ENCODE results near the gene OR4C6.

Gene OR4C6

GRCh38 chr11:55661901-55662300 lies at the start of gene OR4C6:
Gene OR4C6, plus strand, starts transcription at chr11:55662201. Its CDS starts 2,966 bp downstream, at chr11:55665167.
- in situ Hi-C loops (cut with MboI; ENCODE audit: low pct_unique_long_range_greater_than_20kb, low sequenced_read_pairs) = no loop called here
- DNase-seq = no peak

- in situ Hi-C loops (cut with MboI; ENCODE audit: low pct_unique_long_range_greater_than_20kb, low sequenced_read_pairs) = no loop called here
- DNase-seq = no peak
Measured at GRCh38 chr11:55624531-55624930, 37.5 kb upstream of the OR4C6 start.

GRCh38 chr11:55634813-55635212 lies 27.2 kb upstream of the OR4C6 start, which contains the start of gene OR4P4:
Gene OR4P4, plus strand, starts transcription at chr11:55635113.
- in situ Hi-C loops (cut with MboI; ENCODE audit: low pct_unique_long_range_greater_than_20kb, low sequenced_read_pairs) = no loop called here
- DNase-seq = no peak

GRCh38 chr11:55648027-55648426 lies 14.0 kb upstream of the OR4C6 start, which contains the start of gene OR4S2:
Gene OR4S2, plus strand, starts transcription at chr11:55648327. Its CDS starts 2,577 bp downstream, at chr11:55650904.
- DNase-seq = no peak
- in situ Hi-C loops (cut with MboI; ENCODE audit: low pct_unique_long_range_greater_than_20kb, low sequenced_read_pairs) = no loop called here

- DNase-seq = no peak
- in situ Hi-C loops (cut with MboI; ENCODE audit: low pct_unique_long_range_greater_than_20kb, low sequenced_read_pairs) = no loop called here
Measured at GRCh38 chr11:55652560-55652959, 9.4 kb upstream of the OR4C6 start.

GRCh38 chr11:55655096-55655495 lies 6.9 kb upstream of the OR4C6 start:
- in situ Hi-C loops (cut with MboI; ENCODE audit: low pct_unique_long_range_greater_than_20kb, low sequenced_read_pairs) = no loop called here
- DNase-seq = no peak

GRCh38 chr11:55658031-55658573 lies 3.9 kb upstream of the OR4C6 start:
- in situ Hi-C loops (cut with MboI; ENCODE audit: low pct_unique_long_range_greater_than_20kb, low sequenced_read_pairs) = no loop called here
- no peak for DNase-seq

GRCh38 chr11:55658608-55659007 lies 3.4 kb upstream of the OR4C6 start:
- in situ Hi-C loops (cut with MboI; ENCODE audit: low pct_unique_long_range_greater_than_20kb, low sequenced_read_pairs) = no loop called here
- no peak for DNase-seq

- DNase-seq = no peak
- in situ Hi-C loops (cut with MboI; ENCODE audit: low pct_unique_long_range_greater_than_20kb, low sequenced_read_pairs) = no loop called here
Measured at GRCh38 chr11:55669376-55669775, 7.4 kb downstream of the OR4C6 start.

GRCh38 chr11:55673860-55674259 lies 11.9 kb downstream of the OR4C6 start:
- in situ Hi-C loops (cut with MboI; ENCODE audit: low pct_unique_long_range_greater_than_20kb, low sequenced_read_pairs) = no loop called here

GRCh38 chr11:55697817-55698216 lies 35.8 kb downstream of the OR4C6 start:
- no peak for DNase-seq
- in situ Hi-C loops (cut with MboI; ENCODE audit: low pct_unique_long_range_greater_than_20kb, low sequenced_read_pairs) = no loop called here

More at GRCh38 chr11:55673860-55674259, 11.9 kb downstream of the OR4C6 start:
- DNase-seq = no peak

- in situ Hi-C loops (cut with MboI; ENCODE audit: low pct_unique_long_range_greater_than_20kb, low sequenced_read_pairs) = no loop called here
- no peak for DNase-seq
Measured at GRCh38 chr11:55701429-55701828, 39.4 kb downstream of the OR4C6 start.

- DNase-seq = peak; percentile 70
- in situ Hi-C loops (cut with MboI; ENCODE audit: low pct_unique_long_range_greater_than_20kb, low sequenced_read_pairs) = no loop called here
Measured at GRCh38 chr11:55707029-55707428, 45.0 kb downstream of the OR4C6 start.

- peak; percentile 55 for DNase-seq
- in situ Hi-C loops (cut with MboI; ENCODE audit: low pct_unique_long_range_greater_than_20kb, low sequenced_read_pairs) = no loop called here
Measured at GRCh38 chr11:55714982-55715888, 53.2 kb downstream of the OR4C6 start.

Data from KBM-7 (cell line).